Sigmoid colon (tissue), 4 donors: ENCODE measurements around the gene ENTPD5.

Source experiments
- POLR2AphosphoS5 ChIP-seq, 4 donors: sonication (generic); formaldehyde crosslinking; IDR thresholded peaks; one replicate each; pipeline ENCODE4 v1.6.1; 2017; ENCODE audit warnings: antibody characterized with exemption in 4 of 4
- TF ChIP-seq, protein P1 (sequence below), 4 experiments: fragments of 450-650 bp in 3 of 4; fragments of 200-600 bp in 1 of 4; IDR thresholded peaks; one replicate each; pipeline ENCODE4 v1.5.1; 2016 to 2019; ENCODE audit warnings: antibody characterized with exemption in 4 of 4, mild to moderate bottlenecking in 3 of 4, moderate library complexity in 2 of 4

DNA sequence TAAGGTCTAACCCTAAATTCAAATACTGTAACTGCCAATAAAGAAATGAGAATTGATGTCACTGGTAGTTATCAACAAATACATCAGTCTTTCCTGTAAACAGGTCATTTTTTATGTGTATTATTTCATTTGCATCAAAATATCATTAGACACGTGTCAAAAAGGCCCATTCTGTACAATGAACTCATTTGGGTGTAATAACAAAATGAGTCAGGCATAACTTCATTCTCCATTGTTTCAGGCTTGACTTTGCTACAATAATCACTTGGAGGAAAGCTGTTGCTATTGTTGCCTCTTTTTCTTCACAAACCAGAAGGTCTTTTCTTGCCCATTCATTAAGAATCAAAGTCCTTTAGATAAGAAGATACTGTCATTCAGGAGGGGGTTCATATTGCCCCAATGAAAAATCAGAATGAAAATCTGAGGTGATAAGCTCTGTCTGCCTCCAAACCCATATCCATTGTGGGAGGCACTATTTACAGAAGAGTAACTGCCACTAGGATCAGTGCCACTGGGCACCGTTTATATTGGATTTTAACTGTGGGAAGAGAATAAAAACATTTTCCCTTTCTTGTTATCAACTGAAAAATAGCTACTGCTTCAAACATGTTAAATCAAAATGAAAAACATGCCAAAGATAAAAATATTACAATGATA lies 10.1 kb downstream of the ENTPD5 start:
- TF ChIP-seq, protein P1, sequence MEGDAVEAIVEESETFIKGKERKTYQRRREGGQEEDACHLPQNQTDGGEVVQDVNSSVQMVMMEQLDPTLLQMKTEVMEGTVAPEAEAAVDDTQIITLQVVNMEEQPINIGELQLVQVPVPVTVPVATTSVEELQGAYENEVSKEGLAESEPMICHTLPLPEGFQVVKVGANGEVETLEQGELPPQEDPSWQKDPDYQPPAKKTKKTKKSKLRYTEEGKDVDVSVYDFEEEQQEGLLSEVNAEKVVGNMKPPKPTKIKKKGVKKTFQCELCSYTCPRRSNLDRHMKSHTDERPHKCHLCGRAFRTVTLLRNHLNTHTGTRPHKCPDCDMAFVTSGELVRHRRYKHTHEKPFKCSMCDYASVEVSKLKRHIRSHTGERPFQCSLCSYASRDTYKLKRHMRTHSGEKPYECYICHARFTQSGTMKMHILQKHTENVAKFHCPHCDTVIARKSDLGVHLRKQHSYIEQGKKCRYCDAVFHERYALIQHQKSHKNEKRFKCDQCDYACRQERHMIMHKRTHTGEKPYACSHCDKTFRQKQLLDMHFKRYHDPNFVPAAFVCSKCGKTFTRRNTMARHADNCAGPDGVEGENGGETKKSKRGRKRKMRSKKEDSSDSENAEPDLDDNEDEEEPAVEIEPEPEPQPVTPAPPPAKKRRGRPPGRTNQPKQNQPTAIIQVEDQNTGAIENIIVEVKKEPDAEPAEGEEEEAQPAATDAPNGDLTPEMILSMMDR (IDR thresholded peaks at IDR 0.05): no peak
- TF ChIP-seq POLR2AphosphoS5 (IDR thresholded peaks at IDR 0.05): no peak
